ENCODE measurements around the gene CNIH2. TPM values are rescaled to one million over a fixed set of nuclear protein-coding genes. Genes with fewer than 3 reads are reported as not detected.
"Not testable (repeated sequence)": the region's sequence is repeated elsewhere in the genome, so short reads cannot be mapped to it uniquely, and the experiment has no call there.

The CNIH2 gene
- total RNA-seq, 1 experiment from 2014 or later: 1.4 TPM

- POLR2A ChIA-PET: interaction anchor here (0.8 kb wide), 1 partner anchor 23 kb away, joined by 5 read pairs; no protein-coding TSS in a partner anchor
- Mint-ChIP-seq H3K36me3 (ENCODE audit: insufficient read depth, unreplicated experiment) (peaks cover 52% of the 10 kb centered on the region), H3K27ac (ENCODE audit: low read depth, unreplicated experiment) (no peak overlapping the region), H3K27me3 (ENCODE audit: insufficient read depth, unreplicated experiment) (peaks cover 10% of the 10 kb centered on the region), H3K9me3 (ENCODE audit: unreplicated experiment) (no peaks in the 10 kb centered on the region), H3K4me1 (ENCODE audit: insufficient read depth, unreplicated experiment) (peaks cover 8% of the 10 kb centered on the region), H3K4me3 (ENCODE audit: unreplicated experiment) (no peak overlapping the region)
- no peak for TF ChIP-seq CTCF (IDR thresholded peaks at IDR 0.05; ENCODE audit: unreplicated experiment)
- no peak for DNase-seq (ENCODE audit: unreplicated experiment)
- intact Hi-C loops (cut with micrococcal nuclease): no loop called here
- CTCF ChIA-PET: no interaction called here
- no TSS peak for BruUV-seq (replicated peaks)
Measured at GRCh38 chr11:66275396-66275795, 2.6 kb upstream of the CNIH2 start.

GRCh38 chr11:66275984-66276612 lies 1.9 kb upstream of the CNIH2 start:
- no peak overlapping the region for H3K4me3 Mint-ChIP-seq (ENCODE audit: unreplicated experiment)
- peaks cover 10% of the 10 kb centered on the region for H3K27me3 Mint-ChIP-seq (ENCODE audit: insufficient read depth, unreplicated experiment)
- no TSS peak for BruUV-seq (replicated peaks)
- CTCF ChIA-PET: no interaction called here
- no peaks in the 10 kb centered on the region for H3K9me3 Mint-ChIP-seq (ENCODE audit: unreplicated experiment)
- no peak for TF ChIP-seq CTCF (IDR thresholded peaks at IDR 0.05; ENCODE audit: unreplicated experiment)
- H3K4me1 Mint-ChIP-seq (ENCODE audit: insufficient read depth, unreplicated experiment): peaks cover 8% of the 10 kb centered on the region
- POLR2A ChIA-PET: no interaction called here
- H3K36me3 Mint-ChIP-seq (ENCODE audit: insufficient read depth, unreplicated experiment): peaks cover 52% of the 10 kb centered on the region
- no peak for DNase-seq (ENCODE audit: unreplicated experiment)
- no peak overlapping the region for H3K27ac Mint-ChIP-seq (ENCODE audit: low read depth, unreplicated experiment)
- intact Hi-C loops (cut with micrococcal nuclease): no loop called here

- BruUV-seq (replicated peaks); H3K27ac Mint-ChIP-seq (ENCODE audit: low read depth, unreplicated experiment); H3K9me3 Mint-ChIP-seq (ENCODE audit: unreplicated experiment); H3K4me1 Mint-ChIP-seq (ENCODE audit: insufficient read depth, unreplicated experiment); CTCF ChIA-PET; DNase-seq (ENCODE audit: unreplicated experiment); H3K4me3 Mint-ChIP-seq (ENCODE audit: unreplicated experiment); intact Hi-C loops (cut with micrococcal nuclease): not testable (repeated sequence)
- Mint-ChIP-seq H3K36me3 (ENCODE audit: insufficient read depth, unreplicated experiment) (peaks cover 50% of the 10 kb centered on the region), H3K27me3 (ENCODE audit: insufficient read depth, unreplicated experiment) (peaks cover 10% of the 10 kb centered on the region)
- POLR2A ChIA-PET: interaction anchor here (0.7 to 1.3 kb wide), 2 partner anchors 13 to 483 kb away, joined by 3 to 5 read pairs; partner anchors contain the start of gene YIF1A
Measured at GRCh38 chr11:66276619-66277018, 1.4 kb upstream of the CNIH2 start.

GRCh38 chr11:66277064-66277463 lies 911 bp upstream of the CNIH2 start:
- DNase-seq (ENCODE audit: unreplicated experiment); intact Hi-C loops (cut with micrococcal nuclease); CTCF ChIA-PET; H3K4me3 Mint-ChIP-seq (ENCODE audit: unreplicated experiment); H3K4me1 Mint-ChIP-seq (ENCODE audit: insufficient read depth, unreplicated experiment); H3K9me3 Mint-ChIP-seq (ENCODE audit: unreplicated experiment); H3K27ac Mint-ChIP-seq (ENCODE audit: low read depth, unreplicated experiment): not testable (repeated sequence)
- H3K27me3 Mint-ChIP-seq (ENCODE audit: insufficient read depth, unreplicated experiment): peaks cover 10% of the 10 kb centered on the region
- POLR2A ChIA-PET: interaction anchor here (0.7 to 1.3 kb wide), 2 partner anchors 12 to 484 kb away, joined by 3 to 5 read pairs; partner anchors contain the start of gene YIF1A
- H3K36me3 Mint-ChIP-seq (ENCODE audit: insufficient read depth, unreplicated experiment): peaks cover 45% of the 10 kb centered on the region
- BruUV-seq (replicated peaks): TSS peak; percentile 44

- DNase-seq (ENCODE audit: unreplicated experiment): no peak
- intact Hi-C loops (cut with micrococcal nuclease): no loop called here
- Mint-ChIP-seq H3K9me3 (ENCODE audit: unreplicated experiment) (no peaks in the 10 kb centered on the region), H3K27me3 (ENCODE audit: insufficient read depth, unreplicated experiment) (peaks cover 10% of the 10 kb centered on the region), H3K27ac (ENCODE audit: low read depth, unreplicated experiment) (no peak overlapping the region), H3K4me1 (ENCODE audit: insufficient read depth, unreplicated experiment) (peaks cover 5% of the 10 kb centered on the region), H3K36me3 (ENCODE audit: insufficient read depth, unreplicated experiment) (peaks cover 36% of the 10 kb centered on the region), H3K4me3 (ENCODE audit: unreplicated experiment) (no peak overlapping the region)
- ChIA-PET POLR2A (interaction anchor here (1.3 to 2.8 kb wide), 2 partner anchors 9 to 10 kb away, joined by 4 to 11 read pairs; partner anchors contain the start of gene YIF1A), CTCF (no interaction called here)
- TF ChIP-seq CTCF (IDR thresholded peaks at IDR 0.05; ENCODE audit: unreplicated experiment): no peak
- no TSS peak for BruUV-seq (replicated peaks)
Measured at GRCh38 chr11:66278363-66279091, 552 bp downstream of the CNIH2 start.
